MCF 10A (cell line): Measurements from ENCODE around the gene SLC9A6. TPM values are rescaled to one million over a fixed set of nuclear protein-coding genes. Genes with fewer than 3 reads are reported as not detected.

Experiments
- BruUV-seq: library from RNA; stranded (reverse); fragments of 400-500 nt; replicated peaks from 2 replicates; lab custom pipeline; 2021; lab: Mats Ljungman, UMichigan
- CTCF ChIA-PET: fragments of 300-600 bp; sonication (Branson Sonifier 250); formaldehyde crosslinking; extraction: SDS; loops from one replicate; lab custom pipeline; 2021; ENCODE audit warnings: antibody characterized with exemption, inconsistent platforms; lab: Yijun Ruan, JAX
- POLR2A ChIA-PET: fragments of 300-600, 350-650 bp; sonication (Branson Sonifier 250); formaldehyde crosslinking; extraction: SDS; loops from one replicate; lab custom pipeline; 2020; ENCODE audit warnings: antibody characterized with exemption, inconsistent platforms; lab: Yijun Ruan, JAX
- DNase-seq: peaks from one replicate; pipeline ENCODE4 v3.0.0-alpha.2; 2018; ENCODE audit not compliant: unreplicated experiment
- H3K27ac Mint-ChIP-seq: one replicate; pipeline ENCODE4 v1.8.0; 2022; ENCODE audit warnings: mild to moderate bottlenecking, low read depth, mixed read lengths; ENCODE audit not compliant: unreplicated experiment
- H3K27me3 Mint-ChIP-seq: one replicate; pipeline ENCODE4 v1.8.0; 2022; ENCODE audit warnings: mixed read lengths; ENCODE audit not compliant: insufficient read depth, unreplicated experiment
- H3K36me3 Mint-ChIP-seq: one replicate; pipeline ENCODE4 v1.8.0; 2022; ENCODE audit warnings: mild to moderate bottlenecking, moderate library complexity, mixed read lengths; ENCODE audit not compliant: insufficient read depth, unreplicated experiment
- H3K4me1 Mint-ChIP-seq: one replicate; pipeline ENCODE4 v1.8.0; 2022; ENCODE audit warnings: mixed read lengths; ENCODE audit not compliant: insufficient read depth, unreplicated experiment
- H3K4me3 Mint-ChIP-seq: one replicate; pipeline ENCODE4 v1.8.0; 2022; ENCODE audit warnings: mild to moderate bottlenecking, moderate library complexity, mixed read lengths; ENCODE audit not compliant: unreplicated experiment
- H3K9me3 Mint-ChIP-seq: one replicate; pipeline ENCODE4 v1.8.0; 2022; ENCODE audit warnings: mixed read lengths; ENCODE audit not compliant: unreplicated experiment
- CTCF ChIP-seq: fragments of 200-600 bp; IDR thresholded peaks from one replicate; pipeline ENCODE4 v1.8.0; 2022; ENCODE audit warnings: antibody characterized with exemption, mild to moderate bottlenecking; ENCODE audit not compliant: unreplicated experiment
- intact Hi-C: fragments of 100-400 bp; cut with micrococcal nuclease; formaldehyde crosslinking; loops from 2 replicates; pipeline ENCODE4 v1.14.1; 2022
- total RNA-seq: library from RNA; stranded (reverse); gene quantifications from 2 replicates; pipeline ENCODE4 v1.2.3, GENCODE V29; 2022

The SLC9A6 gene
- total RNA-seq, 1 experiment from 2014 or later = 8.1 TPM

GRCh38 chrX:135973025-135973547 lies 12.1 kb upstream of the SLC9A6 start:
- Mint-ChIP-seq H3K27ac (peak overlapping the region; percentile 99), H3K9me3 (no peaks in the 10 kb centered on the region), H3K36me3 (peaks cover 10% of the 10 kb centered on the region), H3K4me3 (peak overlapping the region; percentile 98), H3K4me1 (peaks cover 7% of the 10 kb centered on the region), H3K27me3 (peaks cover 47% of the 10 kb centered on the region)
- ChIA-PET POLR2A (interaction anchor here (0.7 to 2.8 kb wide), 8 partner anchors 9 to 908 kb away, joined by 3 to 35 read pairs (median 3); partner anchors contain the start of genes RBMX and SLC9A6), CTCF (interaction anchor here (0.9 kb wide), 2 partner anchors 341 to 347 kb away, joined by 3 read pairs; no protein-coding TSS in a partner anchor)
- no TSS peak for BruUV-seq
- DNase-seq = peak; percentile 29
- TF ChIP-seq CTCF = no peak
- intact Hi-C loops = no loop called here

- TSS peak; percentile 62 for BruUV-seq
- Mint-ChIP-seq H3K4me3 (peak within 1 kb of the TSS; percentile 98), H3K9me3 (no peaks in the 10 kb centered on the region), H3K27ac (peak within 1 kb of the TSS; percentile 99), H3K27me3 (peaks cover 53% of the 10 kb centered on the region), H3K4me1 (peaks cover 7% of the 10 kb centered on the region), H3K36me3 (peaks cover 10% of the 10 kb centered on the region)
- DNase-seq = peak; percentile 75
- no peak for TF ChIP-seq CTCF
- intact Hi-C loops = no loop called here
- ChIA-PET CTCF (interaction anchor here (0.7 to 1.1 kb wide), 4 partner anchors 189 to 348 kb away, joined by 3 to 4 read pairs (median 3); no protein-coding TSS in a partner anchor), POLR2A (interaction anchor here (0.6 to 2.8 kb wide), 10 partner anchors 10 to 907 kb away, joined by 3 to 35 read pairs (median 3); partner anchors contain the start of genes RBMX and SLC9A6)
These were observed 11.5 kb upstream of the SLC9A6 start, which contains the start of gene MMGT1 for GRCh38 chrX:135973548-135974278. Gene MMGT1 (minus strand): TSS chrX:135973988. CDS start chrX:135973675, 313 bp downstream.

GRCh38 chrX:135974279-135974856 lies 10.9 kb upstream of the SLC9A6 start:
- Mint-ChIP-seq H3K27me3 (peaks cover 60% of the 10 kb centered on the region), H3K9me3 (no peaks in the 10 kb centered on the region), H3K27ac (no peak overlapping the region), H3K4me3 (peak overlapping the region; percentile 32), H3K4me1 (peaks cover 7% of the 10 kb centered on the region), H3K36me3 (peaks cover 6% of the 10 kb centered on the region)
- intact Hi-C loops = no loop called here
- DNase-seq = peak; percentile 55
- BruUV-seq = no TSS peak
- ChIA-PET CTCF (interaction anchor here (0.6 to 1.1 kb wide), 2 partner anchors 35 to 188 kb away, joined by 3 to 4 read pairs; no protein-coding TSS in a partner anchor), POLR2A (interaction anchor here (0.6 to 2.8 kb wide), 9 partner anchors 10 to 906 kb away, joined by 3 to 35 read pairs (median 3); partner anchors contain the start of genes RBMX and SLC9A6)
- no peak for TF ChIP-seq CTCF

- no peak for TF ChIP-seq CTCF
- POLR2A ChIA-PET = interaction anchor here (0.7 to 2.8 kb wide), 3 partner anchors 9 to 301 kb away, joined by 3 to 35 read pairs (median 4); partner anchors contain the start of gene SLC9A6
- DNase-seq = no peak
- Mint-ChIP-seq H3K4me3 (no peak overlapping the region), H3K9me3 (no peaks in the 10 kb centered on the region), H3K4me1 (peaks cover 7% of the 10 kb centered on the region), H3K36me3 (no peaks in the 10 kb centered on the region), H3K27ac (no peak overlapping the region), H3K27me3 (peaks cover 65% of the 10 kb centered on the region)
- intact Hi-C loops = no loop called here
- CTCF ChIA-PET = no interaction called here
- BruUV-seq = no TSS peak
These were observed 9.8 kb upstream of the SLC9A6 start for GRCh38 chrX:135975421-135975820.
